Astrocyte of the spinal cord (primary cell): ENCODE data around the gene UBALD1.

ENCODE experiments used
- DNase-seq: peaks from one replicate; pipeline ENCODE4 v3.0.0; 2011; ENCODE audit warnings: low read depth, low spot score
- H3K4me3 ChIP-seq: 2 replicates; pipeline ENCODE4 v1.5.1; 2011; ENCODE audit warnings: low read depth, mild to moderate bottlenecking, low read length, moderate library complexity
- in situ Hi-C: cut with HindIII; loops from 2 replicates; pipeline ENCODE4 v1.10.0; 2017; ENCODE audit warnings: low sequenced_read_pairs
- TF ChIP-seq, protein P1 (sequence below): IDR thresholded peaks from 2 replicates; pipeline ENCODE4 v1.5.1; 2012; ENCODE audit warnings: low read depth, mild to moderate bottlenecking, low read length, inconsistent platforms

The UBALD1 gene

DNA sequence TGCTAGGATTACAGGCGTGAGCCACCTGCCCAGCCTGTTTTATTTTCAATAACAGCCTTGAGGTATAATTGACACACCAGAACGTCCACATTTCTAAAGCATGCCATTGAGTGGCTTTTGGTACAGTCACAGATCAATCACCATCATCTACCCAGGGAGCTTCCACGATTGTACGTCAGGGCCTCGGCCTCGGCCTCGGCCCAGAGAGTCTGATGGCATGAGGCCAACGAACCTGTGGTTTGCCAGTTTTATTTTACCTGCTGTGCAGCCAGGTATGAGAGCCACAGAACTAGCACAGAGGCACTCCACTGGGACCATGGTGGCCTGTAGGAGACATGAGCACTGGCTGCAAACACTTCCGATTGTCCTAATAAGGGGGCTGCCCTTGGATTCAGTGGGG lies 8.3 kb downstream of the UBALD1 start:
- H3K4me3 ChIP-seq: no peak overlapping the region
- in situ Hi-C loops: no loop called here
- no peak for DNase-seq
- TF ChIP-seq, protein P1, sequence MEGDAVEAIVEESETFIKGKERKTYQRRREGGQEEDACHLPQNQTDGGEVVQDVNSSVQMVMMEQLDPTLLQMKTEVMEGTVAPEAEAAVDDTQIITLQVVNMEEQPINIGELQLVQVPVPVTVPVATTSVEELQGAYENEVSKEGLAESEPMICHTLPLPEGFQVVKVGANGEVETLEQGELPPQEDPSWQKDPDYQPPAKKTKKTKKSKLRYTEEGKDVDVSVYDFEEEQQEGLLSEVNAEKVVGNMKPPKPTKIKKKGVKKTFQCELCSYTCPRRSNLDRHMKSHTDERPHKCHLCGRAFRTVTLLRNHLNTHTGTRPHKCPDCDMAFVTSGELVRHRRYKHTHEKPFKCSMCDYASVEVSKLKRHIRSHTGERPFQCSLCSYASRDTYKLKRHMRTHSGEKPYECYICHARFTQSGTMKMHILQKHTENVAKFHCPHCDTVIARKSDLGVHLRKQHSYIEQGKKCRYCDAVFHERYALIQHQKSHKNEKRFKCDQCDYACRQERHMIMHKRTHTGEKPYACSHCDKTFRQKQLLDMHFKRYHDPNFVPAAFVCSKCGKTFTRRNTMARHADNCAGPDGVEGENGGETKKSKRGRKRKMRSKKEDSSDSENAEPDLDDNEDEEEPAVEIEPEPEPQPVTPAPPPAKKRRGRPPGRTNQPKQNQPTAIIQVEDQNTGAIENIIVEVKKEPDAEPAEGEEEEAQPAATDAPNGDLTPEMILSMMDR: no peak

DNA sequence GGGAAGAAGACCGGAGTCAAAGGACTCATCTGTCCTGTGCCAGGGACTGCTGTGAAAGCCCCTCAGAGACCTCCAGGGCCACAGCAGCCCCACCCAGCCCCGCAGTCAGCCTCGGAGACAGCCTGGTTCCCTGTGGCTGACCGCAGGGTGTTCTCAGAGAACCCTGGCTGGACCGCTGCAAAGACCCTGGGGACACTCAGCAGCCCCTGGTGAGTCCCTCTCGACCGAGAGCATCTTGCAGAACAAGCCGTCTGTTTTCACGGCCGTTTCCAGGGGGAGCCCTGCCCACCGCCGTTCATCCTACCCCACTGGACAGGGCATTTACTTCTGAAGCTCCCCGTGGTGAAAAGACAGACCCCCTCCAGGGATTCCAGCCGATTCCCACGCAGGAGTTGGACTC lies 10.3 kb downstream of the UBALD1 start:
- no peak for DNase-seq
- no peak overlapping the region for H3K4me3 ChIP-seq
- TF ChIP-seq, protein P1: no peak
- in situ Hi-C loops: no loop called here

DNA sequence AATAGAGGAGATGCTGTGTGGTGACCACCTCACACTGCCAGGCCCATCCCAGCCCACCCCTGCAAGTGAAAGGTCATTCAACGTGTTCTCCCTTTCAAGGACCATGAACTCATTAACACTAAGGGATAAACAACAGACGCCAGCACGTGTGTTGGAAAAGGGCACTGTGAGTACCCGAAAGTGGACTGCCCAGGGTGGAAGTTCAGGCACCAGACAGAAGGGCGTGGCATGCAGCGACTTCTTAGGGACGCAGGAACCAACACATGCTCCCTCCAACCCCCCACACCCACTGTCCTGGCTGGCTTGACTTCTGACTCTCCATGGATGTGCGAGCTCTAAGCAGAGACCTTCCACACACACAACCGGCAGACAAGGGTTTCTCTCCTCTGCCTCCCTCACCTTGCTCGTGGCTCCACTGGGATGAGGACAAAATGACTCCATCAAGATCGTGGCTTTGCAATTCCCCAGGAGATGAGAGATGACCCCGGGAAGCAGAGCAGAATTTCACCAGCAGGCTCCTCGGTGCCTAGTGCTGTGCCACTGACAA lies 11.0 kb downstream of the UBALD1 start:
- TF ChIP-seq, protein P1: no peak
- H3K4me3 ChIP-seq: no peak overlapping the region
- no peak for DNase-seq
- in situ Hi-C loops: no loop called here

DNA sequence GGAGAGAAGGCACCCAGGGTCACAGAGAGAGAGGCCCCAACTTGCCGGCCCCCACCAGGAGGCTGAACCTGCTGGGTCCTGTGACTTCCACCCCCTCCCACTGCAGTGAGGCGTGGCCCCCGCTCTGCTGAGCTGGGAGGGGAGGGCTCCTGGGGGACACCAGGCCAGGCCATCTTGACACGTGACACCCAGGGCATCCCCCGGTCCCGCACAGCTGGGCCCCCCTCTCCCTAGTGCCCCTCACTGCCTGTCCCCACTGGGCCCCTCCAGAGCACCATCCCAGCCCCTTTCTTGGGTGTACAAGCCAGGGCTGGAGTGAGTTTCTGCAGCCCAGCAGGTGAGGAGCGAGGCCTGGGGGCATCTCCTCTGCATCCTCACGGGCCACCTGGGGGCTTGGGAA lies 12.4 kb downstream of the UBALD1 start:
- TF ChIP-seq, protein P1: no peak
- no peak overlapping the region for H3K4me3 ChIP-seq
- in situ Hi-C loops: no loop called here
- no peak for DNase-seq

DNA sequence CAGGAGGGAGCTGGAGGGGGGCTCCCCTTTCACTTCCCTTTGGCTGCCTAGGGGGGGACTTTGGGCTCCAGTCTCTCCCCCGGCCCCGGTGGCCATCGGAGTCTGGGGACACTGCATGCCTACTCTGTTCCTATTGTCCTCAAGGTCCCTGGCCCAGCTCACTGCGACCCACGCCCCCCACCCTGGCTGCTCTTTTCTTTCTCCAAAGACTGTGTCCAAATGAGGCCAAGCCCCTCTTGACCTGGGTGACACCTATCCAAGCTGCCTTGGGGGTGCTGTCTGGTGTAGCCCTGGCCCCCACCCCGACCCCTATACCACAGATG lies 12.9 kb downstream of the UBALD1 start:
- DNase-seq: no peak
- in situ Hi-C loops: no loop called here
- no peak overlapping the region for H3K4me3 ChIP-seq
- TF ChIP-seq, protein P1: no peak

DNA sequence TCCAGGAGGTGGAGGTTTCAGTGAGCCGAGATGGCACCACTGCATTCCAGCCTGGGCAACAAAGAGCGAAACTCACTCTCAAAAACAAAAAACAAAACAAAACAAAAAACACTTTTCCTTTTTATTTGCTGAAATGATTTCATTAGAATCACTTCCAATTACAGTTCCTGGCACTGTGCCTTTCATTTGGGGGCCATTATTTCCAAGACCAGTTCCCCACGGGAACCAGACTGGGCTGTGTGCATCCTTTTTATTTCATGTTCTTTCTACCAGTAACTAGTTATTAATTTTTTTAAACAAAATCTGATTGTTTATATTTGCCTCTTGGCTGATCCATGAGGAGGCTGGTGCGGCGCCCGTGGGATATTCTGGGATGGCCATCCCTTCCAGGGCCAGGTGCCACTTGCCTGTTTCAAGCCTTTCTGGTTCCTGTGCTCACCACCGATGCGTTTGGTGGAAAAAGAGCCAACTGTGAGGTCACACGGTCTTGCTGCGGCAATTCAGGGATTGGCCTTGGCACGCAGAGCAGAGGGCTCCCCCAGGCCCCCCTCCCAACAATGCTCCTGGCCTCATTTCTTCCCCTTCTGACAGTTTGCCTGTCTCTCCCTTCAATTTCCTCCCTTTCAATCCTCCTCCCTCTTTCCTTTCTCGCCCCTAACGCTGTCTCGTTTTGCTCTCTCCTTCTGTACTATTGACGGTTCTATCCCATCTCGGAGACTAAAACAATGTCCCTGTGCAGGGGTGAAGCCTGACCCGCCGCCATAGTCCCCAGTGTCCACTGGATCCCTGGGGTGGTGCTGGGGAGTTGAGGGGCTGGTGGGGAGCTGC lies 13.4 kb downstream of the UBALD1 start:
- no peak for DNase-seq
- no peak overlapping the region for H3K4me3 ChIP-seq
- in situ Hi-C loops: no loop called here
- TF ChIP-seq, protein P1: no peak
